HL-60/S4 treated with phorbol 12-myristate 13-acetate at 8.2 ng/mL for 4 days and 3 days (cell line): ENCODE results near the gene HSD11B1L.
"Not testable (repeated sequence)": the region's sequence is repeated elsewhere in the genome, so short reads cannot be mapped to it uniquely, and the experiment has no call there.

Experiments used
- in situ Hi-C: fragments of 300-500 bp; cut with MboI; formaldehyde crosslinking; loops from 2 replicates; pipeline ENCODE4 v1.15.0; 2022; ENCODE audit warnings: low sequenced_read_pairs

HSD11B1L gene

GRCh38 chr19:5697890-5698634 lies 17.2 kb downstream of the HSD11B1L start:
- in situ Hi-C loops = no loop called here

- in situ Hi-C loops = no loop called here
These were observed 18.0 kb downstream of the HSD11B1L start for GRCh38 chr19:5698635-5699422.

GRCh38 chr19:5700455-5701092 lies 19.7 kb downstream of the HSD11B1L start:
- in situ Hi-C loops = no loop called here

GRCh38 chr19:5702053-5702410 lies 21.2 kb downstream of the HSD11B1L start:
- in situ Hi-C loops = not testable (repeated sequence)

- in situ Hi-C loops = no loop called here
These were observed 23.3 kb downstream of the HSD11B1L start for GRCh38 chr19:5703819-5704818.

GRCh38 chr19:5705552-5705951 lies 24.7 kb downstream of the HSD11B1L start:
- in situ Hi-C loops = no loop called here

GRCh38 chr19:5706876-5707573 lies 26.2 kb downstream of the HSD11B1L start:
- in situ Hi-C loops = no loop called here

GRCh38 chr19:5707576-5708575 lies 27.0 kb downstream of the HSD11B1L start:
- in situ Hi-C loops = no loop called here

GRCh38 chr19:5711025-5711424 lies 30.2 kb downstream of the HSD11B1L start:
- in situ Hi-C loops = no loop called here

GRCh38 chr19:5711713-5712161 lies 30.9 kb downstream of the HSD11B1L start:
- in situ Hi-C loops = no loop called here

- in situ Hi-C loops = no loop called here
These were observed 32.4 kb downstream of the HSD11B1L start for GRCh38 chr19:5713228-5713627.

GRCh38 chr19:5714816-5715215 lies 34.0 kb downstream of the HSD11B1L start:
- in situ Hi-C loops = no loop called here

- in situ Hi-C loops = no loop called here
These were observed 36.5 kb downstream of the HSD11B1L start for GRCh38 chr19:5717215-5717935.

- in situ Hi-C loops = no loop called here
These were observed 37.3 kb downstream of the HSD11B1L start for GRCh38 chr19:5718037-5718578.

- in situ Hi-C loops = no loop called here
These were observed 37.9 kb downstream of the HSD11B1L start for GRCh38 chr19:5718579-5719273.

- in situ Hi-C loops = no loop called here
These were observed 38.6 kb downstream of the HSD11B1L start for GRCh38 chr19:5719274-5719960.
